Measurements from ENCODE around the gene CARD11.

DNA sequence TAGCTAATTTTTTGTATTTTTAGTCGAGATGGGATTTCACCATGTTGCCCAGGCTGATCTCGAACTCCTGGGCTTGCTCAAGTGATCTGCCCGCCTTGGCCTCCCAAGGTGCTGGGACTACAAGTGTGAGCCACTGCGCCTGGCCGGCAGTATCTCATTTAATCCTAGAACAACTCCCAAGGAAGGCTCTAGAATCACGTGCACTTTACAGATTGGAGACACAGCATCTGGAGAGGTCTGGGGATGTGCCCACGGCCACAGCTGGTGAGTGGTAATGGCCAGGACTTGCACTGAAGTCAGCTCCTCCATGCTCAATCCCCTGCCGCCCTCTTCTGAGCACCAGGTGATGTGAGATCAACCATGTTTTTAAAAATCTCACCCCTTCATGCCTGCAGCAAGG, 43.1 kb downstream of the CARD11 start:
- TF ChIP-seq, protein P1, sequence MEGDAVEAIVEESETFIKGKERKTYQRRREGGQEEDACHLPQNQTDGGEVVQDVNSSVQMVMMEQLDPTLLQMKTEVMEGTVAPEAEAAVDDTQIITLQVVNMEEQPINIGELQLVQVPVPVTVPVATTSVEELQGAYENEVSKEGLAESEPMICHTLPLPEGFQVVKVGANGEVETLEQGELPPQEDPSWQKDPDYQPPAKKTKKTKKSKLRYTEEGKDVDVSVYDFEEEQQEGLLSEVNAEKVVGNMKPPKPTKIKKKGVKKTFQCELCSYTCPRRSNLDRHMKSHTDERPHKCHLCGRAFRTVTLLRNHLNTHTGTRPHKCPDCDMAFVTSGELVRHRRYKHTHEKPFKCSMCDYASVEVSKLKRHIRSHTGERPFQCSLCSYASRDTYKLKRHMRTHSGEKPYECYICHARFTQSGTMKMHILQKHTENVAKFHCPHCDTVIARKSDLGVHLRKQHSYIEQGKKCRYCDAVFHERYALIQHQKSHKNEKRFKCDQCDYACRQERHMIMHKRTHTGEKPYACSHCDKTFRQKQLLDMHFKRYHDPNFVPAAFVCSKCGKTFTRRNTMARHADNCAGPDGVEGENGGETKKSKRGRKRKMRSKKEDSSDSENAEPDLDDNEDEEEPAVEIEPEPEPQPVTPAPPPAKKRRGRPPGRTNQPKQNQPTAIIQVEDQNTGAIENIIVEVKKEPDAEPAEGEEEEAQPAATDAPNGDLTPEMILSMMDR (IDR thresholded peaks at IDR 0.05) = no peak
- TF ChIP-seq, protein P2, sequence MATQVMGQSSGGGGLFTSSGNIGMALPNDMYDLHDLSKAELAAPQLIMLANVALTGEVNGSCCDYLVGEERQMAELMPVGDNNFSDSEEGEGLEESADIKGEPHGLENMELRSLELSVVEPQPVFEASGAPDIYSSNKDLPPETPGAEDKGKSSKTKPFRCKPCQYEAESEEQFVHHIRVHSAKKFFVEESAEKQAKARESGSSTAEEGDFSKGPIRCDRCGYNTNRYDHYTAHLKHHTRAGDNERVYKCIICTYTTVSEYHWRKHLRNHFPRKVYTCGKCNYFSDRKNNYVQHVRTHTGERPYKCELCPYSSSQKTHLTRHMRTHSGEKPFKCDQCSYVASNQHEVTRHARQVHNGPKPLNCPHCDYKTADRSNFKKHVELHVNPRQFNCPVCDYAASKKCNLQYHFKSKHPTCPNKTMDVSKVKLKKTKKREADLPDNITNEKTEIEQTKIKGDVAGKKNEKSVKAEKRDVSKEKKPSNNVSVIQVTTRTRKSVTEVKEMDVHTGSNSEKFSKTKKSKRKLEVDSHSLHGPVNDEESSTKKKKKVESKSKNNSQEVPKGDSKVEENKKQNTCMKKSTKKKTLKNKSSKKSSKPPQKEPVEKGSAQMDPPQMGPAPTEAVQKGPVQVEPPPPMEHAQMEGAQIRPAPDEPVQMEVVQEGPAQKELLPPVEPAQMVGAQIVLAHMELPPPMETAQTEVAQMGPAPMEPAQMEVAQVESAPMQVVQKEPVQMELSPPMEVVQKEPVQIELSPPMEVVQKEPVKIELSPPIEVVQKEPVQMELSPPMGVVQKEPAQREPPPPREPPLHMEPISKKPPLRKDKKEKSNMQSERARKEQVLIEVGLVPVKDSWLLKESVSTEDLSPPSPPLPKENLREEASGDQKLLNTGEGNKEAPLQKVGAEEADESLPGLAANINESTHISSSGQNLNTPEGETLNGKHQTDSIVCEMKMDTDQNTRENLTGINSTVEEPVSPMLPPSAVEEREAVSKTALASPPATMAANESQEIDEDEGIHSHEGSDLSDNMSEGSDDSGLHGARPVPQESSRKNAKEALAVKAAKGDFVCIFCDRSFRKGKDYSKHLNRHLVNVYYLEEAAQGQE (IDR thresholded peaks at IDR 0.05; ENCODE audit: insufficient read depth in 1 of 2, low read depth in 2 of 2, low read length in 1 of 2) = no peak
- no peak for TF ChIP-seq TCF7L2 (IDR thresholded peaks at IDR 0.05; ENCODE audit: low read depth, low read length)
- TF ChIP-seq POLR2AphosphoS5 (IDR thresholded peaks at IDR 0.05; ENCODE audit: low read depth, low read length) = no peak
- no peak for TF ChIP-seq SIN3A (IDR thresholded peaks at IDR 0.05; ENCODE audit: borderline replicate concordance, insufficient read depth, low read depth, low read length)
